Measurements from ENCODE around the gene ZNF141. TPM values are rescaled to one million over a fixed set of nuclear protein-coding genes. Genes with fewer than 3 reads are reported as not detected.

Gene ZNF141
- total RNA-seq, 4 donors from 2014 or later: 8.6 to 15.0 (median 10.1) TPM

- no peaks in the 10 kb centered on the region for H3K27me3 ChIP-seq
- no peak for DNase-seq (ENCODE audit: extremely low spot score)
- no peaks in the 10 kb centered on the region for H3K4me1 ChIP-seq
- H3K4me3 ChIP-seq: peak overlapping the region in 1 of 4 donors; percentile 2
- H3K27ac ChIP-seq (replicated peaks in 1 of 4): no peak overlapping the region
- TF ChIP-seq POLR2AphosphoS5 (IDR thresholded peaks at IDR 0.05): no peak
- TF ChIP-seq CTCF (IDR thresholded peaks at IDR 0.05): no peak
- no peak for TF ChIP-seq POLR2A (IDR thresholded peaks at IDR 0.05; ENCODE audit: low read depth)
- no peak for TF ChIP-seq EP300 (IDR thresholded peaks at IDR 0.05)
- peaks cover 32 to 100% (median 100%) of the 10 kb centered on the region in 4 donors for H3K9me3 ChIP-seq
- intact Hi-C loops (cut with DNase I): loop anchor here (10.0 kb wide), 2 partner anchors 60 to 100 kb away; no protein-coding TSS in a partner anchor
- H3K36me3 ChIP-seq: peaks cover 31 to 49% (median 43%) of the 10 kb centered on the region in 4 donors
- over 99% methylated on average over 6 of the region's 6 CpGs for WGBS
These were observed 36.9 kb downstream of the ZNF141 start for GRCh38 chr4:374298-375160.

GRCh38 chr4:384311-385010 lies 46.8 kb downstream of the ZNF141 start:
- Histone ChIP-seq H3K27ac (replicated peaks in 1 of 4) (no peak overlapping the region), H3K9me3 (peaks cover 4 to 100% (median 97%) of the 10 kb centered on the region in 4 donors), H3K36me3 (no peaks in the 10 kb centered on the region), H3K4me3 (no peak overlapping the region), H3K4me1 (no peaks in the 10 kb centered on the region), H3K27me3 (no peaks in the 10 kb centered on the region)
- intact Hi-C loops (cut with DNase I): no loop called here
- no peak for TF ChIP-seq POLR2A (IDR thresholded peaks at IDR 0.05; ENCODE audit: low read depth)
- TF ChIP-seq CTCF (IDR thresholded peaks at IDR 0.05): no peak
- no peak for TF ChIP-seq POLR2AphosphoS5 (IDR thresholded peaks at IDR 0.05)
- no peak for TF ChIP-seq EP300 (IDR thresholded peaks at IDR 0.05)
- 85% methylated on average over 10 of the region's 10 CpGs for WGBS
- no peak for DNase-seq (ENCODE audit: extremely low spot score)

- TF ChIP-seq CTCF (IDR thresholded peaks at IDR 0.05): no peak
- TF ChIP-seq EP300 (IDR thresholded peaks at IDR 0.05): no peak
- no peak for TF ChIP-seq POLR2A (IDR thresholded peaks at IDR 0.05; ENCODE audit: low read depth)
- no peak for TF ChIP-seq POLR2AphosphoS5 (IDR thresholded peaks at IDR 0.05)
- no peak for DNase-seq (ENCODE audit: extremely low spot score)
- H3K9me3 ChIP-seq: peaks cover 4 to 98% (median 88%) of the 10 kb centered on the region in 4 donors
- H3K4me1 ChIP-seq: no peaks in the 10 kb centered on the region
- no peak overlapping the region for H3K27ac ChIP-seq (replicated peaks in 1 of 4)
- no peak overlapping the region for H3K4me3 ChIP-seq
- intact Hi-C loops (cut with DNase I): no loop called here
- H3K36me3 ChIP-seq: no peaks in the 10 kb centered on the region
- H3K27me3 ChIP-seq: no peaks in the 10 kb centered on the region
- 5% methylated on average over 4 of the region's 46 CpGs for WGBS
These were observed 48.5 kb downstream of the ZNF141 start for GRCh38 chr4:385934-386707.

GRCh38 chr4:386708-387105 lies 49.1 kb downstream of the ZNF141 start:
- H3K9me3 ChIP-seq: peaks cover 4 to 97% (median 83%) of the 10 kb centered on the region in 4 donors

More at GRCh38 chr4:386708-387105, 49.1 kb downstream of the ZNF141 start:
- intact Hi-C loops (cut with DNase I): no loop called here
- no peak for TF ChIP-seq POLR2AphosphoS5 (IDR thresholded peaks at IDR 0.05)
- TF ChIP-seq CTCF (IDR thresholded peaks at IDR 0.05): no peak
- TF ChIP-seq POLR2A (IDR thresholded peaks at IDR 0.05; ENCODE audit: low read depth): no peak
- TF ChIP-seq EP300 (IDR thresholded peaks at IDR 0.05): no peak
- no peak overlapping the region for H3K4me3 ChIP-seq
- no peaks in the 10 kb centered on the region for H3K36me3 ChIP-seq
- no peaks in the 10 kb centered on the region for H3K27me3 ChIP-seq
- 17% methylated on average over 18 of the region's 23 CpGs for WGBS
- no peaks in the 10 kb centered on the region for H3K4me1 ChIP-seq
- H3K27ac ChIP-seq (replicated peaks in 1 of 4): no peak overlapping the region
- no peak for DNase-seq (ENCODE audit: extremely low spot score)
